Progenitor cell of endocrine pancreas (in vitro differentiated cells): Measurements from ENCODE around the gene IP6K1. TPM values are rescaled to one million over a fixed set of nuclear protein-coding genes. Genes with fewer than 3 reads are reported as not detected.

Experiments used
- DNase-seq: peaks from one replicate; pipeline ENCODE4 v3.0.0; 2021; ENCODE audit warnings: low spot score; ENCODE audit not compliant: unreplicated experiment
- H3K27ac Mint-ChIP-seq: 2 replicates; pipeline ENCODE4 v1.8.0; 2021; ENCODE audit warnings: mild to moderate bottlenecking, moderate library complexity, mixed read lengths
- H3K27me3 Mint-ChIP-seq: 2 replicates; pipeline ENCODE4 v1.8.0; 2021; ENCODE audit warnings: mixed read lengths
- H3K36me3 Mint-ChIP-seq: 2 replicates; pipeline ENCODE4 v1.8.0; 2022; ENCODE audit warnings: mixed read lengths; ENCODE audit not compliant: insufficient read depth
- H3K4me1 Mint-ChIP-seq: 2 replicates; pipeline ENCODE4 v1.8.0; 2021; ENCODE audit warnings: low read depth, mixed read lengths
- H3K4me3 Mint-ChIP-seq: 2 replicates; pipeline ENCODE4 v1.8.0; 2021; ENCODE audit warnings: low read depth, mild to moderate bottlenecking, moderate library complexity, mixed read lengths
- H3K9me3 Mint-ChIP-seq: 2 replicates; pipeline ENCODE4 v1.8.0; 2021; ENCODE audit warnings: low read depth, mixed read lengths
- microRNA-seq: library from miRNA; unstranded; fragments of <30 nt; microRNA quantifications from one replicate; pipeline ENCODE4 v1.1.0, GENCODE V29; 2020; ENCODE audit warnings: borderline number of aligned reads; ENCODE audit not compliant: unreplicated experiment
- total RNA-seq: library from RNA; stranded (reverse); gene quantifications from 2 replicates; pipeline ENCODE4 v1.2.1, GENCODE V29; 2021
- TF ChIP-seq, protein P1 (sequence below): fragments of 200-600 bp; sonication (generic); IDR thresholded peaks from one replicate; pipeline ENCODE4 v1.5.0; 2021; ENCODE audit warnings: antibody characterized with exemption, mild to moderate bottlenecking; ENCODE audit not compliant: unreplicated experiment

IP6K1 gene
- total RNA-seq, 1 donor from 2014 or later: 46.3 TPM

GRCh38 chr3:49674497-49674983 lies 111.8 kb downstream of the IP6K1 start:
- H3K4me3 Mint-ChIP-seq: peak overlapping the region; percentile 84
- H3K9me3 Mint-ChIP-seq: no peaks in the 10 kb centered on the region
- H3K4me1 Mint-ChIP-seq: peaks cover 13% of the 10 kb centered on the region
- peaks cover 5% of the 10 kb centered on the region for H3K36me3 Mint-ChIP-seq
- no peak for DNase-seq
- no peaks in the 10 kb centered on the region for H3K27me3 Mint-ChIP-seq
- peak overlapping the region; percentile 41 for H3K27ac Mint-ChIP-seq
- TF ChIP-seq, protein P1, sequence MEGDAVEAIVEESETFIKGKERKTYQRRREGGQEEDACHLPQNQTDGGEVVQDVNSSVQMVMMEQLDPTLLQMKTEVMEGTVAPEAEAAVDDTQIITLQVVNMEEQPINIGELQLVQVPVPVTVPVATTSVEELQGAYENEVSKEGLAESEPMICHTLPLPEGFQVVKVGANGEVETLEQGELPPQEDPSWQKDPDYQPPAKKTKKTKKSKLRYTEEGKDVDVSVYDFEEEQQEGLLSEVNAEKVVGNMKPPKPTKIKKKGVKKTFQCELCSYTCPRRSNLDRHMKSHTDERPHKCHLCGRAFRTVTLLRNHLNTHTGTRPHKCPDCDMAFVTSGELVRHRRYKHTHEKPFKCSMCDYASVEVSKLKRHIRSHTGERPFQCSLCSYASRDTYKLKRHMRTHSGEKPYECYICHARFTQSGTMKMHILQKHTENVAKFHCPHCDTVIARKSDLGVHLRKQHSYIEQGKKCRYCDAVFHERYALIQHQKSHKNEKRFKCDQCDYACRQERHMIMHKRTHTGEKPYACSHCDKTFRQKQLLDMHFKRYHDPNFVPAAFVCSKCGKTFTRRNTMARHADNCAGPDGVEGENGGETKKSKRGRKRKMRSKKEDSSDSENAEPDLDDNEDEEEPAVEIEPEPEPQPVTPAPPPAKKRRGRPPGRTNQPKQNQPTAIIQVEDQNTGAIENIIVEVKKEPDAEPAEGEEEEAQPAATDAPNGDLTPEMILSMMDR: no peak

Small RNA genes lying within 50 kb of the gene (microRNA-seq; reads per million reads assigned to microRNA genes)
- not detected for gene MIR5193

Other genes with a start within 250 kb of the IP6K1 start
- 3.0 and 3.8 TPM in 2 replicates for gene BSN, start 232.1 kb downstream of the IP6K1 start, total RNA-seq
- 160 and 178 TPM in 2 replicates for gene APEH, start 112.2 kb downstream of the IP6K1 start, total RNA-seq
- 45.2 and 47.5 TPM in 2 replicates for gene MST1, start 97.1 kb downstream of the IP6K1 start, total RNA-seq
- gene RNF123, start 97.0 kb downstream of the IP6K1 start, total RNA-seq: 52.2 and 54.4 TPM in 2 replicates
- gene AMIGO3, start 66.9 kb downstream of the IP6K1 start, total RNA-seq: 0.86 TPM in 1 of 2 replicates, not detected in the other
- 31.2 and 34.3 TPM in 2 replicates for gene GMPPB, start 62.6 kb downstream of the IP6K1 start, total RNA-seq
- gene CDHR4, start 13.3 kb upstream of the IP6K1 start, total RNA-seq: not detected in 2 replicates
- not detected in 2 replicates for gene INKA1, start 16.7 kb upstream of the IP6K1 start, total RNA-seq
- gene UBA7, start 27.4 kb upstream of the IP6K1 start, total RNA-seq: 1.2 and 2.2 TPM in 2 replicates
- 16.2 and 20.6 TPM in 2 replicates for gene TRAIP, start 70.0 kb upstream of the IP6K1 start, total RNA-seq
- 1.6 and 2.1 TPM in 2 replicates for gene CAMKV, start 83.4 kb upstream of the IP6K1 start, total RNA-seq
- gene MST1R, start 117.3 kb upstream of the IP6K1 start, total RNA-seq: 4.4 and 6.5 TPM in 2 replicates
- gene MON1A, start 143.3 kb upstream of the IP6K1 start, total RNA-seq: 6.4 and 8.8 TPM in 2 replicates
- gene RBM6, start 153.6 kb upstream of the IP6K1 start, total RNA-seq: 144 and 151 TPM in 2 replicates